ENCODE measurements around the gene KRTAP4-9.
"Not testable (repeated sequence)": the region's sequence is repeated elsewhere in the genome, so short reads cannot be mapped to it uniquely, and the experiment has no call there.

Gene KRTAP4-9

DNA sequence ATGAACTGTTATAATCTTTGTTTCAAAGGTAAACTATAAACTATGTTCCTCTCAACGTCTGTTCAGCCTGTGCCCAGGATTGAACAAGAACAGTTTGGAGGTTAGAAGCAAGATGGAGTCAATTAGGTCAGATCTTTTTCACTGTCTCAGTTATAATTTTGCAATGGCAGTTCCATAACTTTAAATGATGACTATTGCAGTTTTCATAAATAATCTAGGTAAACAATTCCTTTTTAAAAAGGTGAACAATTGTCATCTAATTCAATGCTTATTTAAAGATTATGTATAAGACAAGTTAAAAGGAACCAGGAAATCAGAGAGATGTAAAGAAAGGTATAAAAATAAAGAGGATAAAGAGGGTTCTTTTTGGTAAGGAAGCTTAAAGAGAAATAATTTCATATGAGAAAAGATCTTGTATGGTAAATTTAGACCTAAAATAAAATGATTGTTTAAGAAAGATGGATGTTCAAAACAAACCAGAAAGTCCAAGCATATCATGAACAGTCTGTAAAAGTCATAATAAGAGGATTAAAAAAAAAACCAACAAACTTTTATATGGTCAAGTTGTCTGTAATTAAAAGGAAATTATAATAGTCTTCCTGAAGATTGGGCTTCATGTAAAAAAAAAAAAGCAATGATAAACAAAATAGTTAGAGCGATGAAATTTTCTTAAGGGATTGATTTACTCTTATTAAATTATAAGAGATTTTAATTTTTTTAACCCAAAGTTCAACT, 6.1 kb downstream of the KRTAP4-9 start:
- peaks cover 3% of the 10 kb centered on the region for H3K9me3 Mint-ChIP-seq
- H3K27me3 Mint-ChIP-seq: peaks cover 2% of the 10 kb centered on the region
- no peak overlapping the region for H3K27ac Mint-ChIP-seq
- ATAC-seq: no peak
- H3K4me1 Mint-ChIP-seq: peaks cover 17% of the 10 kb centered on the region
- H3K4me3 Mint-ChIP-seq: no peak overlapping the region
- peaks cover 7% of the 10 kb centered on the region for H3K36me3 Mint-ChIP-seq

DNA sequence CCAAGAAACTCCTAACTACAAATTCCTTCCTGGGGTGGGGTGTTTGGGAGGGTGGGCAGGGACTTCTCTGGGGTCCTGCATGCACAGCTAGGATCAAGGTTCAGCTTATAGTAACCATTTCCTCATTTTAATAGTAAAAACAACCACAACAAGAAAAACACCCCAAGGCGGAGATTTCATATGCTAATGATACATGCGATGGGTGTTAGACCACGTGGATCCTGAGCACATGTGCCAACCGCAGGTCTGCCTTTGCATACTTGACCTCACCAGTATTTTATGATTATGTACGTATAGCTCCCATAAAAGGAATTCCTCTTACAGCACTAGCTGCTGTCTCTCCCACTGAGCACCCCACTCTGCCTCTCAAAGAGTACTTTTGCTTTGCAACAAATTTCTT, 11.1 kb downstream of the KRTAP4-9 start:
- H3K27me3 Mint-ChIP-seq: peaks cover 14% of the 10 kb centered on the region
- H3K4me1 Mint-ChIP-seq: peaks cover 29% of the 10 kb centered on the region
- peaks cover 8% of the 10 kb centered on the region for H3K36me3 Mint-ChIP-seq
- no peak overlapping the region for H3K27ac Mint-ChIP-seq
- H3K9me3 Mint-ChIP-seq: peaks cover 1% of the 10 kb centered on the region
- no peak overlapping the region for H3K4me3 Mint-ChIP-seq
- ATAC-seq: peak; percentile 70

DNA sequence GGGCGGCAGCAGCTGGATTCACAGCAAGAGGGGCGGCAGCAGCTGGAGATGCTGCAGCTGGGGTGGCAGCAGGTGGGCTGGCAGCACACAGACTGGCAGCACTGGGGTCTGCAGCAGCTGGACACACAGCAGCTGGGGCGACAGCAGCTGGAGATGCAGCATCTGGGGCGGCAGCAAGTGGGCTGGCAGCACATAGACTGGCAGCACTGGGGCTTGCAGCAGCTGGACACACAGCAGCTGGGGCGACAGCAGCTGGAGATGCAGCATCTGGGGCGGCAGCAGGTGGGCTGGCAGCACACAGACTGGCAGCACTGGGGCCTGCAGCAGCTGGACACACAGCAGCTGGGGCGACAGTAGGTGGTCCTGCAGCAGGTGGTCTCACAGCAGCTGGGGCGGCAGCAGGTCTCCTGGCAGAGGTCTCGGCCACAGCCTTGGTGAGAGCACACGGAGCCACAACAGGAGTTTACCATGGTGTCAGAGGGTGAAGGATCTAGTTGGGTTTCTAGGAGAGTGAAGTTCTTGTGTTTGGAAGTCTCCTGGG, 12.7 kb downstream of the KRTAP4-9 start, which contains the start of gene KRTAP4-11:
KRTAP4-11 (minus strand) TSS at position 528 of the 541 bp plus-strand sequence; CDS start at position 470, 58 bp downstream.
- Mint-ChIP-seq H3K4me1 (peaks cover 31% of the 10 kb centered on the region), H3K27me3 (peaks cover 23% of the 10 kb centered on the region)
- not testable (repeated sequence) for H3K9me3 Mint-ChIP-seq, ATAC-seq, H3K27ac Mint-ChIP-seq, H3K4me3 Mint-ChIP-seq, H3K36me3 Mint-ChIP-seq

DNA sequence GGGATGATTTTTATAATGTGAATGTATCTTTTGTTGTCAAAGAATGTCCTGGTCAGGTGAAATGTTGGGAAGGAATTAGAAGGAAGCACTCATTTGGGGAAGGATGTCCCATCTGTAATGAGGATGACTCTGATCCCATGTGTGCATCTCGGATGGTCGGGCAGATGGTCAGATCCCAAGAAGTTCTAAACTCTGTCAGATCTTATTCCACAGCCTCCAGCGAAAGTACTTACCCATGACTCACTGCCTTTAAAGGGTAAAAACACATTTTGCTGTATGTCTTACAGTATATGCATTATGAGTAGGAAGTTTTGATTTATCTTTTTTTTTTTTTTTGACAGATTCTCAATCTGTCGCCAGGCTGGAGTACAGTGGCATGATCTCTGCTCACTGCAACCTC, 13.5 kb downstream of the KRTAP4-9 start:
- Mint-ChIP-seq H3K27me3 (peaks cover 31% of the 10 kb centered on the region), H3K27ac (no peak overlapping the region), H3K4me3 (no peak overlapping the region), H3K36me3 (peaks cover 5% of the 10 kb centered on the region), H3K9me3 (peaks cover 3% of the 10 kb centered on the region), H3K4me1 (peaks cover 39% of the 10 kb centered on the region)
- ATAC-seq: no peak

DNA sequence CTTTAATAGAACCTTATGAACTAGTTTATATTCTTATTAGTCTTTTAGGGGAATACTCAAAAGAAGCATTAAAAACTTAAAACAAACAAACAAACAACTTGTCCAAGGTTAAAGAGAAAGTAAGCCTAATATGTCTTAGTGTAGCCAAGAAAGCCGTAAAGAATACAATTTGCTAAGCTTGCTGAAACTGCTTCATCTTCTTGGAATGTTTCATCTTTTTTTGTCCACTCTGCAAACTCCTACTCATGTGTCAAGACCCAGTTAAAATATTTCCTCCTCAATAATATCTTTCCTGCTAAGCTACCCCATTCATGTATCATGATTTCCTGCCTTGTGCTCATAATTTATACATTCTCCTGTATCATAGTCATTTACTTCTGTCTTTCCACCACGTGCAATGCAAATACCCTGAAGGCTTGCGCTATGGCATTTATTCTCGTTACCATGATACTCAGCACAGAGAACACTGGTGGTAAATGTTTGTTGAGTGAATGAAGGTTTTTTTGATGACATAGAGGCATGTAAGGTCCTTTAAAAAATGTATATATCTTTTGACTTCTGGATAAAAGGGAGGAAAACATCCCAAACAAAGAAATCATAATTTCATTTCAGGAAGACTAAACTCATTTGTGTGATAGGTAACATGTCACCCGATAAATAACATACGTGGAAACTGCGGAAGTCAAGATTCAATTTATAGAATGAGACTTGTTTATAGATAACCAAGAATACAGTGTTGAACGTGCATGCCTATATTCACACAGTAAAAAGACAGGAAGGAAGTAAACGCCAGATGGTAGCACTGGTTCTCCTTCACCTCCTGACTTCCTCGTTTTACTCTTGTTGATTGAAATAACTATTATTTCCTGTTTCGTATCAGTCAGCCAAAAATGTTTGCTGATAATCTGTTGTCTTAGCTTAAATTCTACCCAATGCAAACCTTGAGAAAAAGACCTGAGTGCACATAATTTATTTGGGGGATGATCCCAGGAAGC, 14.8 kb downstream of the KRTAP4-9 start:
- peak; percentile 64 for ATAC-seq
- not testable (repeated sequence) for H3K36me3 Mint-ChIP-seq, H3K9me3 Mint-ChIP-seq
- peaks cover 41% of the 10 kb centered on the region for H3K27me3 Mint-ChIP-seq
- H3K27ac Mint-ChIP-seq: peak overlapping the region; percentile 61
- H3K4me1 Mint-ChIP-seq: peaks cover 50% of the 10 kb centered on the region
- peak overlapping the region; percentile 44 for H3K4me3 Mint-ChIP-seq

DNA sequence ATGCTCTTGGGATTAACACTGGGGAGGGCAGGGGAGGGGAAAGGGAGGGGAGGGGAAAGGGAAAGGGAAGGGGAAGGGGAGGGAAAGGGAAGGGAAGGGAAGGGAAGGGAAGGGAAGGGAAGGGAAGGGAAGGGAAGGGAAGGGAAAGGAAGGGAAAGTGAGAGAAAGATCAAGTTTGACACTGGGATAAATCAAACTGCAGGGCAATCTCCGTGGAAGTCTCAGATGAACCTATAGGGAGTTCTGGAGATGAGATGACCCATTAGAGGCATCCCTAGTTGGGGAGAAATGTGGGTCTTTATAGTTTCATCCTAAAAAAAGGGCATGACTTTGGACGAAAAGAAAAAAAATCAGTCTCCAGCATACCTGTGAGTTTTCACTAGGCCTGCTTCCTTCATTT, 16.6 kb downstream of the KRTAP4-9 start:
- Mint-ChIP-seq H3K36me3 (peaks cover 5% of the 10 kb centered on the region), H3K27ac (no peak overlapping the region), H3K27me3 (peaks cover 40% of the 10 kb centered on the region), H3K4me3 (no peak overlapping the region), H3K4me1 (peaks cover 44% of the 10 kb centered on the region), H3K9me3 (peaks cover 3% of the 10 kb centered on the region)
- no peak for ATAC-seq

DNA sequence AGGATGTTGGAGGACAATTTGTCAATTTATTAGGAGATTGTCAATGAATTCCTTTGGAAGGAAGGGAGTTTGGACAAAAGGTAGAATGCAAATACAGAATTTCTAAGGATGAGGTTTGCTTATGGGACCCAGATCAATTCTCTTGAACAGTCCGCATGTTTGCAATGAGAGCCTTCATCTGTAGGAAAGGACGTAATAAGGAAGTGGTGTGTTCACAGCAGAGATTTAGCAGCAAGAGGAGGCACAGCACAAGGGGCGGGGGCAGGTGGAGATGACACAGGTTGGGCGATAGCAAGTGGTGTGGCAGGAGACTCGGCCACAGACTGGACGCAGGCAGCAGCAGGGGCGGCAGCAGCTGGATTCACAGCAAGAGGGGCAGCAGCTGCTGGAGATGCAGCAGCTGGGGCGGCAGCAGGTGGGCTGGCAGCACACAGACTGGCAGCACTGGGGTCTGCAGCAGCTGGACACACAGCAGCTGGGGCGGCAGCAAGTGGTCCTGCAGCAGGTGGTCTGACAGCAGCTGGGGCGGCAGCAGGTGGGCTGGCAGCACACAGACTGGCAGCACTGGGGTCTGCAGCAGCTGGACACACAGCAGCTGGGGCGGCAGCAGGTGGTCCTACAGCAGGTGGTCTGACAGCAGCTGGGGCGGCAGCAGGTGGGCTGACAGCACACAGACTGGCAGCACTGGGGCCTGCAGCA, 18.3 kb downstream of the KRTAP4-9 start:
- not testable (repeated sequence) for ATAC-seq, H3K4me3 Mint-ChIP-seq, H3K36me3 Mint-ChIP-seq, H3K27ac Mint-ChIP-seq, H3K9me3 Mint-ChIP-seq
- Mint-ChIP-seq H3K27me3 (peaks cover 28% of the 10 kb centered on the region), H3K4me1 (peaks cover 33% of the 10 kb centered on the region)

DNA sequence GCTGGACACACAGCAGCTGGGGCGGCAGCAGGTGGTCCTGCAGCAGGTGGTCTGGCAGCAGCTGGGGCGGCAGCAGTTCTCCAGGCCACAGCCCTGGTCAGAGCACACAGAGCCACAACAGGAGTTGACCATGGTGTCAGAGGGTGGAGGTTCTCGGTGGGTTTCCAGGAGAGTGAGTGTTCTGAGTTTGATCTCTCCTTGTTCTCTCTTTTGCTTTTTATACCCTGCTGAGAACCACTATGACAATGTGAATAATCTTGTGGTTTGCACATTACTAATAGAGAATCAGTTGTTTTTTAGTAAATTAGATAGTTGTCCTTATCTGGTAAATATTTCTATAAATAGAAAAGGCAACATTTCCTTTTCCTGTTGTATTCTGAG, 18.8 kb downstream of the KRTAP4-9 start, which contains the start of gene KRTAP4-12:
KRTAP4-12 (minus strand) TSS at position 192 of the 381 bp plus-strand sequence; CDS start at position 132, 60 bp downstream.
- not testable (repeated sequence) for H3K4me3 Mint-ChIP-seq, ATAC-seq

DNA sequence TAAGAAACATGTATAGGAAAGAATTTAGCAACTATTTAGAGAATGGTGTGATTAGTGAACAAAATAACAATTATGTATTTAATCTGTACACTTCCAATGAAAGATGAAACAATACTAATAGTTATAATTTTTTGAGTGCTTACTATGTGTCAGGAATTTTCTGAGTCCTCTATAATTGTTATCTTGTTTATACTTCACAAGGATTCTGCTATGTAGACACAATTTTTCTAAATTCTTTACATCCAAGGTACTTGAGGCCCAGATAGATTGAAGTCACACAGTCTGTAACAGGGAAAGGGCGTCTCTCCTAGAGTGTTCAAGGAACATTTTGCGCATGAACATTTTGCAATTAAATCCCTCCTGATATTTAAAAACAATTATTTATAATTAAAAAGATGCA, 19.9 kb downstream of the KRTAP4-9 start:
- Mint-ChIP-seq H3K27me3 (peaks cover 28% of the 10 kb centered on the region), H3K27ac (no peak overlapping the region), H3K9me3 (peaks cover 3% of the 10 kb centered on the region), H3K36me3 (no peaks in the 10 kb centered on the region), H3K4me1 (peaks cover 28% of the 10 kb centered on the region), H3K4me3 (no peak overlapping the region)
- no peak for ATAC-seq

More for the DNA sequence above, 18.8 kb downstream of the KRTAP4-9 start, which contains the start of gene KRTAP4-12:
- not testable (repeated sequence) for H3K27ac Mint-ChIP-seq, H3K9me3 Mint-ChIP-seq, H3K36me3 Mint-ChIP-seq
- peaks cover 33% of the 10 kb centered on the region for H3K4me1 Mint-ChIP-seq
- H3K27me3 Mint-ChIP-seq: peaks cover 28% of the 10 kb centered on the region

DNA sequence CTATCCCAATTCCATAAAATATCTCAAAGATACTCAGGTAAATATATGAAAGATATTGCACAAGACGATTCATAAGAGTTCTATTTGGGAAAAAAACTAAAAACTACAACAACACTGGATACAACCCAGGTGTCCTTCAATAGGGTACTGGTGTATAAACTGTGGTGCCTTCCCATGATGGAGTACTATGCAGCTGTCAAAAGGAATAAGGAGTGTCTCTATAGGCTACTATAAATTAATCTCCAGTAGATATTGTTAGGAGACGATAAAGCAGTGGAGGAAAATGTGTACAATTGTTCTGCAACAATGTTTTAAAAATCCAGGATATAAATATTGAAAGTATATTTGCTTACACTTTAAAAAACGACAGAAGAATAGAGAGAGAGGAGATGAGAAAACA, 21.2 kb downstream of the KRTAP4-9 start:
- Mint-ChIP-seq H3K9me3 (peaks cover 3% of the 10 kb centered on the region), H3K27ac (no peak overlapping the region), H3K27me3 (peaks cover 28% of the 10 kb centered on the region), H3K36me3 (no peaks in the 10 kb centered on the region), H3K4me1 (peaks cover 21% of the 10 kb centered on the region), H3K4me3 (no peak overlapping the region)
- ATAC-seq: no peak

DNA sequence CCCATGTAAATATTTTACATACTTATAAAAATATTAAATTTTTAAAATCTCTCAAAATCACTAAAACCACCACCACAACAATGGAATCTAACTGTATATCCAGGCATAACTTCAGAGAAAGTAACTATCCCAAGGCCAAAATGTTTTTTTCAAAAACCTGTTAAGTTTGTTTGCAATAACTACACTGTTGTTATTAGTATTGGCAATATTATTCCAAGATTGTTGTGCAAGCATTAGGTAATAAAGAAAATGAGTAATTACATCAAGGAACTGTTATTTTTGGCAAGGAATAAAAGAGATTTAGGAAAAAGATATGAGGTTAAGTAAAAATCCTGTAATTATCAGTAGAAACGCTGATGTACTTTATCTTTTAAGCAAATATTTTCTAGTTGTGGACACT, 22.2 kb downstream of the KRTAP4-9 start:
- H3K36me3 Mint-ChIP-seq: no peaks in the 10 kb centered on the region

DNA sequence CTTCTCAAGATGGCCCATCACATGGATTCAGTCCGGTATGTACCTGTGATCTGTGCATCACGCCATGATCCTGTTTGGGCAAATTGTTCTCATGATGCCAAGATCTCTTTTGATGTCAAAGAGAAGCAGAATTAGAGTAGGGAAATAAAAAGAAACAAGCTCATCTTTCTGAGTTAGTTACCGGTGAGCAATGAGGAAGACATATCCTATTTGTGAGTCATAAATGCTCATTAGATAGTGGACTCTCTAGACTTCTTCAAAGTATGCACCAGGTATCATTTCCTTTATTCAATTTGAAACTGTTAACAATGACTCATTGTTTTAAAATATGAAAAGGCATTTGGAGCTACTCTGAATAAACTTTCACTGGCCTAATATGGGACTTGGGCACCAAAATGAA, 26.8 kb downstream of the KRTAP4-9 start:
- peaks cover 4% of the 10 kb centered on the region for H3K9me3 Mint-ChIP-seq
- H3K27me3 Mint-ChIP-seq: no peaks in the 10 kb centered on the region
- no peaks in the 10 kb centered on the region for H3K36me3 Mint-ChIP-seq
- no peak overlapping the region for H3K27ac Mint-ChIP-seq
- H3K4me1 Mint-ChIP-seq: peaks cover 9% of the 10 kb centered on the region
- H3K4me3 Mint-ChIP-seq: no peak overlapping the region
- peak; percentile 76 for ATAC-seq

More for the DNA sequence above, 22.2 kb downstream of the KRTAP4-9 start:
- Mint-ChIP-seq H3K27ac (no peak overlapping the region), H3K9me3 (peaks cover 2% of the 10 kb centered on the region), H3K4me3 (no peak overlapping the region), H3K4me1 (peaks cover 29% of the 10 kb centered on the region), H3K27me3 (peaks cover 23% of the 10 kb centered on the region)
- no peak for ATAC-seq

DNA sequence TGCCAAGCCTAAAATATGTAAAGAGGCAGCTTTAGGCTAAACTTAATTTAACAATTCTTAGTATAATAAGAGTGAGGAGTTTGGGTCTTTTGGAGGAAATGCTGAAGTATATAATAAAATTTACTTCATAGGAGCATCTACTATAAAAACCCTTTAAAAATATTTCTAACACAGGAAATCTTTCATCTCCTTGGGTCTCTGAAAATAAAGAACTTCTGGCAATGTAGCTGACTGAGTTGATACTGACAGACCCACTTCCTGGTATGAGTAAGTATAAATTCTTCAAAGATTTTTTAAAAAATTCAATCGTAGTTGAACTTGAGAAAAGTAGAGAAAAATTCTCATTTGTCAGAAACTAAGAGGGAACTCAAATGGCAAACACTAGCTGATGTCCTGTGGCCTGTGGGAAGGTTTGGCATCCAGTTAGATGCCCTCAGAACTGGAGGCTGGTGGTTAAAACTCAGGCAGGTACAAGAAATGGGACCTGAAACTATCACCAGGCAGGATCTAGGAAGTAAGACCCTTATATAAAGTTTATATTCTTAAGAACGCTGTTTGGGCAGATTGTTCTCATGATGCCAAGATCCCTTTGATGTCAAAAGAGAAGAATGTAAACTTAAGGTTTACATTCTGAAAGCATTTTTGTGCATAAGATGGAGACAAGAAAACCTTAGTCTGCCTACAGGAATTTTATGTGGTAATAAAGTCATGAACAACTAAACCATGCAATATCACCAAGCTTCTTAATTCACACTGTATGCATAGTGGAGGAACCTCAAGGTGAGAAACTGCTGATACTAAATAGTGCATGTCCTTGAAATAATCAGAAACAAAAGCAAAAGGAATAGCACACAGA, 28.9 kb downstream of the KRTAP4-9 start:
- Mint-ChIP-seq H3K4me3 (no peak overlapping the region), H3K27me3 (peaks cover 8% of the 10 kb centered on the region), H3K36me3 (peaks cover 6% of the 10 kb centered on the region), H3K4me1 (peaks cover 9% of the 10 kb centered on the region), H3K9me3 (peaks cover 10% of the 10 kb centered on the region), H3K27ac (no peak overlapping the region)
- ATAC-seq: no peak

DNA sequence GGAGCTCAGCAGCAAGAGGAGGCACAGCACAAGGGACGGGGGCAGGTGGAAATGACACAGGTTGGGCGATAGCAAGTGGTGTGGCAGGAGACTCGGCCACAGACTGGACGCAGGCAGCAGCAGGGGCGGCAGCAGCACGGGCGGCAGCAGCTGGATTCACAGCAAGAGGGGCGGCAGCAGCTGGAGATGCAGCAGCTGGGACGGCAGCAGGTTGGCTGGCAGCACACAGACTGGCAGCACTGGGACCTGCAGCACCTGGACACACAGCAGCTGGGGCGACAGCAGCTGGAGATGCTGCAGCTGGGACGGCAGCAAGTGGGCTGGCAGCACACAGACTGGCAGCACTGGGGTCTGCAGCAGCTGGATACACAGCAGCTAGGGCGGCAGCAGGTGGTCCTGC, 34.7 kb downstream of the KRTAP4-9 start:
- not testable (repeated sequence) for H3K4me3 Mint-ChIP-seq, H3K4me1 Mint-ChIP-seq, ATAC-seq, H3K27ac Mint-ChIP-seq
- peaks cover 25% of the 10 kb centered on the region for H3K27me3 Mint-ChIP-seq
- H3K36me3 Mint-ChIP-seq: peaks cover 22% of the 10 kb centered on the region
- peaks cover 33% of the 10 kb centered on the region for H3K9me3 Mint-ChIP-seq
